B cell (primary cell): Measurements from ENCODE around the gene PPP1R26.

Source experiments
- EZH2 ChIP-seq: IDR thresholded peaks from 2 replicates; pipeline ENCODE4 v1.6.1; 2012; ENCODE audit warnings: borderline replicate concordance, low read depth, mild to moderate bottlenecking, moderate library complexity, low read length; ENCODE audit not compliant: insufficient read depth, poor library complexity, severe bottlenecking
- TF ChIP-seq, protein P1 (sequence below): fragments of 200-600 bp; IDR thresholded peaks from one replicate; pipeline ENCODE4 v1.8.0; 2022; ENCODE audit warnings: antibody characterized with exemption, mild to moderate bottlenecking

DNA sequence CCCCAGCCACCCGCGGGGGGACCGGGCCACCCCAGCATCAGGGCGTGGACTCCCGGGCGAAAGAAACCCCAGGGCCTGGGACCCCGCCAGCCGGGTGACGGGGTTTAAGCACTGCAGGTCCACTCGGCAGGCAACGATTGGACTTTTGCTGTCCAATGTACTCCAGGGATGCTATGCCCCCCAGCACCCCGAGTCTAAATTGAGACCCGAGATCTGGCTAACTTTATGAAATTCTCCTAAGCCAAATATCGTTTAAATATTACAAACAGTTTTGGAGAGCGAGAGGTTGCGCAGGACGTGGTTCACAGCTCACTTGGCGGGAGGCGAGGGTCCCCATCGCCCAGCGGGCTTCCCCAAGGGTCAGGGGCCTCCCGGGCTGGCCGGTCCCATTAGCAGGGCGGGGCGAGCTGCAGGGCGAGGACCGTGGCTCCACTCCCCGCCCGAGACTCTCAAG, 20.5 kb downstream of the PPP1R26 start:
- TF ChIP-seq, protein P1, sequence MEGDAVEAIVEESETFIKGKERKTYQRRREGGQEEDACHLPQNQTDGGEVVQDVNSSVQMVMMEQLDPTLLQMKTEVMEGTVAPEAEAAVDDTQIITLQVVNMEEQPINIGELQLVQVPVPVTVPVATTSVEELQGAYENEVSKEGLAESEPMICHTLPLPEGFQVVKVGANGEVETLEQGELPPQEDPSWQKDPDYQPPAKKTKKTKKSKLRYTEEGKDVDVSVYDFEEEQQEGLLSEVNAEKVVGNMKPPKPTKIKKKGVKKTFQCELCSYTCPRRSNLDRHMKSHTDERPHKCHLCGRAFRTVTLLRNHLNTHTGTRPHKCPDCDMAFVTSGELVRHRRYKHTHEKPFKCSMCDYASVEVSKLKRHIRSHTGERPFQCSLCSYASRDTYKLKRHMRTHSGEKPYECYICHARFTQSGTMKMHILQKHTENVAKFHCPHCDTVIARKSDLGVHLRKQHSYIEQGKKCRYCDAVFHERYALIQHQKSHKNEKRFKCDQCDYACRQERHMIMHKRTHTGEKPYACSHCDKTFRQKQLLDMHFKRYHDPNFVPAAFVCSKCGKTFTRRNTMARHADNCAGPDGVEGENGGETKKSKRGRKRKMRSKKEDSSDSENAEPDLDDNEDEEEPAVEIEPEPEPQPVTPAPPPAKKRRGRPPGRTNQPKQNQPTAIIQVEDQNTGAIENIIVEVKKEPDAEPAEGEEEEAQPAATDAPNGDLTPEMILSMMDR: no peak
- no peak for TF ChIP-seq EZH2
